Calu3 (cell line): Measurements from ENCODE around the gene GRAMD2A. TPM values are rescaled to one million over a fixed set of nuclear protein-coding genes. Genes with fewer than 3 reads are reported as not detected.

ENCODE experiments used
- BruUV-seq: library from RNA; stranded (reverse); fragments of 400-500 nt; replicated peaks from 2 replicates; lab custom pipeline; 2021; lab: Mats Ljungman, UMichigan
- CTCF ChIA-PET: fragments of 300-600 bp; sonication (Branson Sonifier 250); formaldehyde crosslinking; loops from one replicate; lab custom pipeline; 2022; ENCODE audit warnings: antibody characterized with exemption; lab: Charles Lee
- DNase-seq: peaks from one replicate; pipeline ENCODE4 v3.0.0; 2022
- H3K27ac Mint-ChIP-seq: one replicate; pipeline ENCODE4 v1.8.0; 2022; ENCODE audit warnings: mixed read lengths; ENCODE audit not compliant: unreplicated experiment
- H3K27me3 Mint-ChIP-seq: one replicate; pipeline ENCODE4 v1.8.0; 2022; ENCODE audit warnings: mixed read lengths; ENCODE audit not compliant: unreplicated experiment
- H3K36me3 Mint-ChIP-seq: one replicate; pipeline ENCODE4 v1.8.0; 2022; ENCODE audit warnings: mild to moderate bottlenecking, moderate library complexity, mixed read lengths; ENCODE audit not compliant: insufficient read depth, unreplicated experiment
- H3K4me1 Mint-ChIP-seq: one replicate; pipeline ENCODE4 v1.8.0; 2022; ENCODE audit warnings: mild to moderate bottlenecking, low read depth, mixed read lengths; ENCODE audit not compliant: unreplicated experiment
- H3K4me3 Mint-ChIP-seq: one replicate; pipeline ENCODE4 v1.8.0; 2022; ENCODE audit warnings: mild to moderate bottlenecking, low read depth, moderate library complexity, mixed read lengths; ENCODE audit not compliant: unreplicated experiment
- H3K9me3 Mint-ChIP-seq: one replicate; pipeline ENCODE4 v1.8.0; 2022; ENCODE audit warnings: low read depth, mixed read lengths; ENCODE audit not compliant: unreplicated experiment
- intact Hi-C: fragments of 100-400 bp; cut with micrococcal nuclease; formaldehyde crosslinking; loops from one replicate; pipeline ENCODE4 v1.10.0; 2022; ENCODE audit not compliant: unreplicated experiment
- total RNA-seq: library from RNA; stranded (reverse); gene quantifications from 2 replicates; pipeline ENCODE4 v1.2.3, GENCODE V29; 2022
- TF ChIP-seq, protein P1 (sequence below): fragments of 200-600 bp; IDR thresholded peaks from one replicate; pipeline ENCODE4 v1.8.0; 2022; ENCODE audit warnings: antibody characterized with exemption; ENCODE audit not compliant: unreplicated experiment

Gene GRAMD2A
- total RNA-seq, 1 experiment from 2014 or later: 2.2 TPM

DNA sequence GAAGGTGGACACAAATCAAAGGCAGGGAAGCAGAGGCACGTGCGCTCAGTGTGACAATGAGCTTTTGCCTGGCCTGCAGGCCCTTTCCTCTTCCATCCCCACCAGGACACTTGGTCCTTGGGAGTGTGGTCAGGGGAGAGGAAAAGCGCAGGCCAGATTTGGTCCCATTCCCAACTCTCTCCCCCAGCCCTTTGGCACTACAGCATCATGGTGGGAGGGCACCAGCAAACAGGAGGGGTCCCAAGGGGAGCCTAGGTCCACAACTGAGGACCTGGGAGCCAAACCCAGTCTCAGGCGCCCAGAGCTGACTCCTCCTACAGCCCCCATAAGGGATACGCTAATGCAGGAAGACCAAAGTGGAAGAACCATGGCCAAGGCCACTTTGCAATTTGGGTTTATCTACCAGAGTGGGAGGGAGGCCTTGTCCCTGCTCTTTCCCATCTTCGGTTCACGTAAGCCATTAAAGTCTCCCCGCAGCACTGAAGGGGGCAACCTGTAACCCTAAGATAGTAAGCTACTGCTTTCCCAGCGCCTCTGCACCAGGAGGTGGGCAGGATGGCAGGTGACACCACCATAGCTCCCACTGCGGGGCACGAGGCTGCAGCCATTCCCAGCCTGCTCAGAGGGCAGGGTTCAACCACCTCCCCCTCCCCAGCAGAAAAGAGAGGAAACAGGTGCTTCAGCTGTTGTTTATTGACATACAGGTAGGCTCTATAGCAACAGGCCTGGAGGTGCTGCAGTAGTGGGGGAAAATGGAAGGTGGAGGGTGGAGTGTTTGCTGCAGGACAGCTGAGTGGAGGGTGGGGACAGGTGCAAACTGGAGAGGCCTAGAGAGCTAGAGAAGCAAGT lies 993 bp upstream of the GRAMD2A start:
- BruUV-seq: no TSS peak
- TF ChIP-seq, protein P1, sequence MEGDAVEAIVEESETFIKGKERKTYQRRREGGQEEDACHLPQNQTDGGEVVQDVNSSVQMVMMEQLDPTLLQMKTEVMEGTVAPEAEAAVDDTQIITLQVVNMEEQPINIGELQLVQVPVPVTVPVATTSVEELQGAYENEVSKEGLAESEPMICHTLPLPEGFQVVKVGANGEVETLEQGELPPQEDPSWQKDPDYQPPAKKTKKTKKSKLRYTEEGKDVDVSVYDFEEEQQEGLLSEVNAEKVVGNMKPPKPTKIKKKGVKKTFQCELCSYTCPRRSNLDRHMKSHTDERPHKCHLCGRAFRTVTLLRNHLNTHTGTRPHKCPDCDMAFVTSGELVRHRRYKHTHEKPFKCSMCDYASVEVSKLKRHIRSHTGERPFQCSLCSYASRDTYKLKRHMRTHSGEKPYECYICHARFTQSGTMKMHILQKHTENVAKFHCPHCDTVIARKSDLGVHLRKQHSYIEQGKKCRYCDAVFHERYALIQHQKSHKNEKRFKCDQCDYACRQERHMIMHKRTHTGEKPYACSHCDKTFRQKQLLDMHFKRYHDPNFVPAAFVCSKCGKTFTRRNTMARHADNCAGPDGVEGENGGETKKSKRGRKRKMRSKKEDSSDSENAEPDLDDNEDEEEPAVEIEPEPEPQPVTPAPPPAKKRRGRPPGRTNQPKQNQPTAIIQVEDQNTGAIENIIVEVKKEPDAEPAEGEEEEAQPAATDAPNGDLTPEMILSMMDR: no peak
- peaks cover 75% of the 10 kb centered on the region for H3K36me3 Mint-ChIP-seq
- H3K27ac Mint-ChIP-seq: peak overlapping the region; percentile 72
- H3K4me3 Mint-ChIP-seq: peak overlapping the region; percentile 66
- intact Hi-C loops: loop anchor here (2.0 kb wide), 1 partner anchor 88 kb away; no protein-coding TSS in a partner anchor
- no peaks in the 10 kb centered on the region for H3K27me3 Mint-ChIP-seq
- peaks cover 35% of the 10 kb centered on the region for H3K4me1 Mint-ChIP-seq
- CTCF ChIA-PET: interaction anchor here (0.7 to 2.5 kb wide), 5 partner anchors 9 to 33 kb away, joined by 3 to 10 read pairs (median 4); partner anchors contain the start of gene PKM
- no peak for DNase-seq
- no peaks in the 10 kb centered on the region for H3K9me3 Mint-ChIP-seq

DNA sequence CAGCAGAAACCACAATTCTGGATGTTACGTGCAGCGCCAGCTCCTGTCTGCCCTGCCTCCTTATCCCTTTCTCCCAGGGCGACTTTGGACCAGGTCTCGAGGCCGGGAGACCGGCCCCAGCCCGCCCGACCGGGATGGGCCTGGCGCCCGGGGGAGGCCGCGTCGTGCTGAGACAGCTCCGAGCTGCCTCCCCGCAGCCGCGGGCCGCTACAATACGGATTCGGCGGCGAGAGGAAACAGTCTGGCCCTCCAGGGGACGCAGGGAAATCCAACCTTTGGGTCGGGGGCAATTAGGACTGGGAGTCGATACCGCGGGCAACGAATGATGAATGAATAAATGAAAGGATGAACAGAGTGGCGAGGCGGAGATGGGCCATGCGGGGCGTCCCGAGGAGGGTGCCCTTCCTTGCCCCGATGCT lies 537 bp downstream of the GRAMD2A start:
- peak overlapping the region; percentile 66 for H3K4me3 Mint-ChIP-seq
- DNase-seq: no peak
- BruUV-seq: no TSS peak
- H3K36me3 Mint-ChIP-seq: peaks cover 60% of the 10 kb centered on the region
- TF ChIP-seq, protein P1: no peak
- H3K27ac Mint-ChIP-seq: peak overlapping the region; percentile 60
- H3K27me3 Mint-ChIP-seq: no peaks in the 10 kb centered on the region
- CTCF ChIA-PET: interaction anchor here (1.6 kb wide), 1 partner anchor 30 kb away, joined by 3 read pairs; no protein-coding TSS in a partner anchor
- intact Hi-C loops: no loop called here
- H3K9me3 Mint-ChIP-seq: no peaks in the 10 kb centered on the region
- peaks cover 25% of the 10 kb centered on the region for H3K4me1 Mint-ChIP-seq

DNA sequence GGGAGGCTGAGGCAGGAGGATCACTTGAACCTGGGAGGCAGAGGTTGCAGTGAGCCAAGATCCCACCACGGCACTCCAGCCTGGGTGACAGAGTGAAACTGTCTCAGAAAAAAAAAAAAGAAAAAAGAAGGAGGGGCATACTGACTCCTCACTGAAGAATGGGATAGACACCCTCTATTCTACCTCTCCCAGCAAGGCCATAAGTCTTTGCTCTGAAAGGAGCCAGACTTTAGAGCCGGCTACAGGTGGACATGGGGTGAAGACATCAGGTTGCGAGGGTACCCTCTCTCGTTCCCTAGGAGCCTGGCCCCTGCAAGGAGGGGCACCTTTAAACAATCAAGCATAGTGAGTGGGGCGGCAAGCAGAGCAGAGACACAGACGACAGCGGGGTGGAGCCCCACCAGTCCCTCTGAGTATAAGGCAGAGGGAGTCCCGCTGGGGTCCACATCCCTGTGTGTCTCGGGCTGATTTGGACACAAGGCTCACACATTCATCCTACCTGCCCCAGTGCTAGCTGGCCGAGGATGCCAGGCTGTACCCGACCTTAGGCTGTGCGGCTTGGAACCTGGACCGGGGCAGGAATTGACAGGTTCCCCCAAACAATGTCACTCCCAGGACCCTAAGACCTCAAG lies 1.1 kb downstream of the GRAMD2A start:
- CTCF ChIA-PET: interaction anchor here (0.7 to 1.1 kb wide), 2 partner anchors 32 to 239 kb away, joined by 3 to 5 read pairs; no protein-coding TSS in a partner anchor
- no TSS peak for BruUV-seq
- Mint-ChIP-seq H3K27me3 (no peaks in the 10 kb centered on the region), H3K4me3 (peak overlapping the region; percentile 66), H3K27ac (peak overlapping the region; percentile 60), H3K36me3 (peaks cover 55% of the 10 kb centered on the region), H3K9me3 (no peaks in the 10 kb centered on the region), H3K4me1 (peaks cover 25% of the 10 kb centered on the region)
- intact Hi-C loops: no loop called here
- DNase-seq: no peak
- TF ChIP-seq, protein P1: no peak

DNA sequence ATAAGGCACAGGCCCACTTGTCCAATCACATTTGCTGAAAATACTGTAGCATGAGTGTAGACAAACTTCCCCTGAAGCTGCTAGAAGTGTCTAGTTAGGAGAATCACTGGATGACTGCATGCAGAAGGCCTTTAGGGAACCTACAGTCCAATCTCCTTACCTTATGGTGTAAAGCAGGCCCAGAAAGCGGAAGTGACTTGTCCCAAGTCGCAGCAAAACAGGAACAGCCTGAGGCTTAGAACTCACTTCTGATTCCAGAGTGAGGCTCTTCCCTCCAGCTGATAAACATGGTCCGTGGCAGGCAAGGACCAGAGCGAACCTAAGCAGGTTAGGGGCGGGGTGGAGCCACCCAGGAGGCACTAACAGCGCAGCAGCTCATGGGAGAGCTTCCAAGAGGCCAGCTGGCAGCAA lies 2.5 kb downstream of the GRAMD2A start:
- Mint-ChIP-seq H3K27ac (no peak overlapping the region), H3K9me3 (no peaks in the 10 kb centered on the region), H3K4me3 (no peak overlapping the region), H3K27me3 (no peaks in the 10 kb centered on the region), H3K36me3 (peaks cover 43% of the 10 kb centered on the region), H3K4me1 (peaks cover 16% of the 10 kb centered on the region)
- intact Hi-C loops: no loop called here
- no TSS peak for BruUV-seq
- TF ChIP-seq, protein P1: no peak
- CTCF ChIA-PET: no interaction called here
- DNase-seq: no peak
